GM23338 (cell line): Measurements from ENCODE around the gene CUBN. TPM values are rescaled to one million over a fixed set of nuclear protein-coding genes. Genes with fewer than 3 reads are reported as not detected.

Source experiments
- ATAC-seq: fragments of 200-7000 bp; cut with Tn5 transposase; 3 replicates; pipeline ENCODE4 v1.9.1; 2020
- DNase-seq: peaks from one replicate; pipeline ENCODE4 v3.0.0-alpha.2; 2015; ENCODE audit warnings: low spot score
- H2AFZ ChIP-seq: fragments of 200-600 bp; sonication (generic); 2 replicates; pipeline ENCODE4 v1.8.0; 2016; ENCODE audit warnings: antibody characterized with exemption, mild to moderate bottlenecking, moderate library complexity
- H3F3A ChIP-seq: fragments of 200-600 bp; sonication (generic); replicated peaks from 2 replicates; pipeline ENCODE4 v1.8.0; 2017; ENCODE audit warnings: antibody characterized with exemption, mixed run types, low read depth
- H3K27ac ChIP-seq: fragments of 200-600 bp; sonication (generic); 2 replicates; pipeline ENCODE4 v1.6.1; 2016; ENCODE audit warnings: low read depth
- H3K27me3 ChIP-seq: fragments of 200-600 bp; sonication (generic); 2 replicates; pipeline ENCODE4 v1.8.0; 2016; ENCODE audit warnings: mild to moderate bottlenecking, mixed run types, moderate library complexity; ENCODE audit not compliant: insufficient read depth
- H3K36me3 ChIP-seq: fragments of 200-600 bp; sonication (generic); 2 replicates; pipeline ENCODE4 v1.8.0; 2016; ENCODE audit warnings: mild to moderate bottlenecking; ENCODE audit not compliant: insufficient read depth
- H3K4me1 ChIP-seq: fragments of 200-600 bp; sonication (generic); 2 replicates; pipeline ENCODE4 v1.8.0; 2016; ENCODE audit warnings: mild to moderate bottlenecking, moderate library complexity; ENCODE audit not compliant: insufficient read depth
- H3K4me2 ChIP-seq: fragments of 200-600 bp; sonication (generic); 2 replicates; pipeline ENCODE4 v1.7.1; 2017; ENCODE audit warnings: mixed run types
- H3K4me3 ChIP-seq: fragments of 200-600 bp; sonication (generic); 2 replicates; pipeline ENCODE4 v1.6.1; 2016; ENCODE audit warnings: mixed run types
- H3K79me2 ChIP-seq: fragments of 200-600 bp; sonication (generic); replicated peaks from 2 replicates; pipeline ENCODE4 v1.8.0; 2017; ENCODE audit warnings: mild to moderate bottlenecking; ENCODE audit not compliant: insufficient read depth
- H3K9me2 ChIP-seq: fragments of 200-600 bp; sonication (generic); 2 replicates; pipeline ENCODE4 v1.8.0; 2017; ENCODE audit not compliant: insufficient read depth
- H4K20me1 ChIP-seq: fragments of 200-600 bp; sonication (generic); replicated peaks from 2 replicates; pipeline ENCODE4 v1.8.0; 2017; ENCODE audit warnings: mild to moderate bottlenecking; ENCODE audit not compliant: insufficient read depth
- H3K27ac Mint-ChIP-seq: 2 replicates; pipeline ENCODE4 v1.8.0; 2020; ENCODE audit warnings: inconsistent platforms, mild to moderate bottlenecking, moderate library complexity, mixed read lengths
- H3K27me3 Mint-ChIP-seq: 3 replicates; pipeline ENCODE4 v1.8.0; 2022; ENCODE audit warnings: low read depth, mild to moderate bottlenecking, moderate library complexity, mixed read lengths, inconsistent platforms; ENCODE audit not compliant: insufficient read depth, poor library complexity
- H3K36me3 Mint-ChIP-seq: 3 replicates; pipeline ENCODE4 v1.8.0; 2021; ENCODE audit warnings: low read depth, mild to moderate bottlenecking, inconsistent platforms, moderate library complexity, mixed read lengths
- H3K4me1 Mint-ChIP-seq: 3 replicates; pipeline ENCODE4 v1.8.0; 2020; ENCODE audit warnings: mild to moderate bottlenecking, inconsistent platforms, mixed read lengths
- H3K4me3 Mint-ChIP-seq: 3 replicates; pipeline ENCODE4 v1.8.0; 2021; ENCODE audit warnings: moderate library complexity, mild to moderate bottlenecking, inconsistent platforms, mixed read lengths
- H3K9me3 Mint-ChIP-seq: 3 replicates; pipeline ENCODE4 v1.8.0; 2020; ENCODE audit warnings: moderate library complexity, mild to moderate bottlenecking, inconsistent platforms, mixed read lengths
- CREB1 ChIP-seq: fragments of 250-450 bp; sonication (Bioruptor Pico); IDR thresholded peaks from 2 replicates; pipeline ENCODE4 v1.5.0; 2020; ENCODE audit warnings: low read depth, mild to moderate bottlenecking, moderate library complexity
- EZH2 ChIP-seq: fragments of 200-600 bp; sonication (generic); IDR thresholded peaks from one replicate; pipeline ENCODE4 v1.8.0; 2017; ENCODE audit warnings: antibody characterized with exemption, mild to moderate bottlenecking, low read depth; ENCODE audit not compliant: unreplicated experiment
- EZH2phosphoT487 ChIP-seq: fragments of 200-600 bp; sonication (generic); IDR thresholded peaks from one replicate; pipeline ENCODE4 v1.8.1; 2018; ENCODE audit warnings: antibody characterized with exemption; ENCODE audit not compliant: unreplicated experiment
- JUNB ChIP-seq: IDR thresholded peaks from one replicate; pipeline ENCODE4 v1.6.1; 2016; ENCODE audit warnings: antibody characterized with exemption; ENCODE audit not compliant: unreplicated experiment
- NANOG ChIP-seq: IDR thresholded peaks from 2 replicates; pipeline ENCODE4 v1.6.1; 2016; ENCODE audit warnings: antibody characterized with exemption, borderline replicate concordance
- POLR2AphosphoS5 ChIP-seq: IDR thresholded peaks from 2 replicates; pipeline ENCODE4 v1.6.1; 2016; ENCODE audit warnings: antibody characterized with exemption, low read depth
- STAT1 ChIP-seq: IDR thresholded peaks from one replicate; pipeline ENCODE4 v1.6.1; 2016; ENCODE audit warnings: antibody characterized with exemption; ENCODE audit not compliant: unreplicated experiment
- ZNF114 ChIP-seq: fragments of 250-450 bp; sonication (Bioruptor Pico); IDR thresholded peaks from 2 replicates; pipeline ENCODE4 v1.5.0; 2020; ENCODE audit warnings: mild to moderate bottlenecking, moderate library complexity
- ZNF331 ChIP-seq: fragments of 250-450 bp; sonication (Bioruptor Pico); IDR thresholded peaks from 2 replicates; pipeline ENCODE4 v1.5.0; 2020; ENCODE audit warnings: low read depth, mild to moderate bottlenecking, moderate library complexity
- polyA plus RNA-seq: library from polyadenylated mRNA; unstranded; fragments of >200 nt; fragmentation: Nextera tagmentation; extraction: Ambion mirVana; gene quantifications from 2 replicates; pipeline ENCODE4 v1.2.1, GENCODE V29; 2016
- total RNA-seq: library from RNA; depleted of rRNA; stranded (reverse); fragments of >200 nt; shearing (Covaris generic); gene quantifications from 2 replicates; pipeline ENCODE4 v1.2.3, GENCODE V29; 2014
- TF ChIP-seq, protein P1 (sequence below): IDR thresholded peaks from one replicate; pipeline ENCODE4 v1.6.1; 2018; ENCODE audit warnings: antibody characterized with exemption; ENCODE audit not compliant: unreplicated experiment
- TF ChIP-seq, protein P2 (sequence below): IDR thresholded peaks from 2 replicates; pipeline ENCODE4 v1.6.1; 2016; ENCODE audit warnings: antibody characterized with exemption
- TF ChIP-seq, protein P3 (sequence below), 2 experiments: fragments of 200-600 bp in 1 of 2; sonication (generic) in 1 of 2; conservative IDR thresholded peaks; 2 replicates each; pipeline versions ENCODE4 v1.5.1 to v1.6.1; 2016 to 2017; ENCODE audit warnings: antibody characterized with exemption in 2 of 2, low read depth in 2 of 2, mild to moderate bottlenecking in 2 of 2, moderate library complexity in 1 of 2
- TF ChIP-seq, protein P4 (sequence below): fragments of 250-450 bp; sonication (Bioruptor Pico); IDR thresholded peaks from 2 replicates; pipeline ENCODE4 v1.5.0; 2020; ENCODE audit warnings: mild to moderate bottlenecking, moderate library complexity

CUBN gene
- total and polyA plus RNA-seq, 2 experiments from 2014 or later, result 0.06 to 1.8 TPM

DNA sequence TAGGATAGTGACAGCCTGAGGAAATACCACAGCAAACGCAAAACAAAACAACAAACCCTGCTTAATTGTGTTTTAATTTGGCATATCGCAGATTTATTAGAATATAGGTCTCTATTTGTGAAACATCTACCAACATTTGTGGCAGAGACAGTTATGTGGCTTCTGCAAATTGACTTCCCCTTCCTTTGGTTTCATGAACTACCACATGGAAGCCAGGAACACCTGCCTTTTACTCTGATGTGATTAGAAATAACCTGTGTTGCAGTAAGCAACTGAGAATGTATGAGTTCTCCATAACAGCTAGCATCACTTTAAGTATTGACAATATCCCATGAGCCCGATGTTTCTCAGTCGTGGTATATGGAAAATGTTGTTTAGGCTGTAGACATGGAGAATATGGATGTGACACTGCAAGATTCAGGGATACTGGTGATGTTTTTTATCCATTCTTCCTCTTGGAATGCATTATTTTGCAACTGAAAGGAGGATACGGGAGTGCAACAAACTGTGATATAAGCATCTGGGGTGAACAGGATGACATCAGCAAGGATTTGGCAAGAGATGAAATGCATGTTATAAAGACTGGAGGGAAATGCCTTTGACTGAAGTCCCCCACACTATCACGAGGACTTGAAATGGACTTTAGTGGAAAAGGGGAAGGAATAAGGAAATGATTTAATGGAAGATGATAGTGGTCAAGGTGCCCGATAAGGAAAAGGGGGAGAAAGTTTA lies 95.9 kb downstream of the CUBN start:
- Histone ChIP-seq H3K27me3 (no peaks in the 10 kb centered on the region), H3K79me2 (no peaks in the 10 kb centered on the region), H3K36me3 (no peaks in the 10 kb centered on the region), H3K9me2 (0 out of 2 replicates have a peak, but pooled peaks cover 6% of the 10 kb centered on the region), H3K4me1 (peaks cover 4% of the 10 kb centered on the region; the same call in 1 of the 2 replicates), H3K4me3 (no peak overlapping the region), H2AFZ (no peak overlapping the region), H3K27ac (no peak overlapping the region), H3K4me2 (no peak overlapping the region), H4K20me1 (no peaks in the 10 kb centered on the region), H3F3A (no peaks in the 10 kb centered on the region)
- no peak for TF ChIP-seq EZH2
- no peak for TF ChIP-seq ZNF331 (CRISPR knock-in tag)
- TF ChIP-seq EZH2phosphoT487, result no peak
- TF ChIP-seq, protein P1, sequence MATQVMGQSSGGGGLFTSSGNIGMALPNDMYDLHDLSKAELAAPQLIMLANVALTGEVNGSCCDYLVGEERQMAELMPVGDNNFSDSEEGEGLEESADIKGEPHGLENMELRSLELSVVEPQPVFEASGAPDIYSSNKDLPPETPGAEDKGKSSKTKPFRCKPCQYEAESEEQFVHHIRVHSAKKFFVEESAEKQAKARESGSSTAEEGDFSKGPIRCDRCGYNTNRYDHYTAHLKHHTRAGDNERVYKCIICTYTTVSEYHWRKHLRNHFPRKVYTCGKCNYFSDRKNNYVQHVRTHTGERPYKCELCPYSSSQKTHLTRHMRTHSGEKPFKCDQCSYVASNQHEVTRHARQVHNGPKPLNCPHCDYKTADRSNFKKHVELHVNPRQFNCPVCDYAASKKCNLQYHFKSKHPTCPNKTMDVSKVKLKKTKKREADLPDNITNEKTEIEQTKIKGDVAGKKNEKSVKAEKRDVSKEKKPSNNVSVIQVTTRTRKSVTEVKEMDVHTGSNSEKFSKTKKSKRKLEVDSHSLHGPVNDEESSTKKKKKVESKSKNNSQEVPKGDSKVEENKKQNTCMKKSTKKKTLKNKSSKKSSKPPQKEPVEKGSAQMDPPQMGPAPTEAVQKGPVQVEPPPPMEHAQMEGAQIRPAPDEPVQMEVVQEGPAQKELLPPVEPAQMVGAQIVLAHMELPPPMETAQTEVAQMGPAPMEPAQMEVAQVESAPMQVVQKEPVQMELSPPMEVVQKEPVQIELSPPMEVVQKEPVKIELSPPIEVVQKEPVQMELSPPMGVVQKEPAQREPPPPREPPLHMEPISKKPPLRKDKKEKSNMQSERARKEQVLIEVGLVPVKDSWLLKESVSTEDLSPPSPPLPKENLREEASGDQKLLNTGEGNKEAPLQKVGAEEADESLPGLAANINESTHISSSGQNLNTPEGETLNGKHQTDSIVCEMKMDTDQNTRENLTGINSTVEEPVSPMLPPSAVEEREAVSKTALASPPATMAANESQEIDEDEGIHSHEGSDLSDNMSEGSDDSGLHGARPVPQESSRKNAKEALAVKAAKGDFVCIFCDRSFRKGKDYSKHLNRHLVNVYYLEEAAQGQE, result no peak
- TF ChIP-seq, protein P2, sequence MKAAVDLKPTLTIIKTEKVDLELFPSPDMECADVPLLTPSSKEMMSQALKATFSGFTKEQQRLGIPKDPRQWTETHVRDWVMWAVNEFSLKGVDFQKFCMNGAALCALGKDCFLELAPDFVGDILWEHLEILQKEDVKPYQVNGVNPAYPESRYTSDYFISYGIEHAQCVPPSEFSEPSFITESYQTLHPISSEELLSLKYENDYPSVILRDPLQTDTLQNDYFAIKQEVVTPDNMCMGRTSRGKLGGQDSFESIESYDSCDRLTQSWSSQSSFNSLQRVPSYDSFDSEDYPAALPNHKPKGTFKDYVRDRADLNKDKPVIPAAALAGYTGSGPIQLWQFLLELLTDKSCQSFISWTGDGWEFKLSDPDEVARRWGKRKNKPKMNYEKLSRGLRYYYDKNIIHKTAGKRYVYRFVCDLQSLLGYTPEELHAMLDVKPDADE, result no peak
- TF ChIP-seq CREB1 (CRISPR knock-in tag), result no peak
- TF ChIP-seq JUNB, result no peak
- TF ChIP-seq, protein P3, sequence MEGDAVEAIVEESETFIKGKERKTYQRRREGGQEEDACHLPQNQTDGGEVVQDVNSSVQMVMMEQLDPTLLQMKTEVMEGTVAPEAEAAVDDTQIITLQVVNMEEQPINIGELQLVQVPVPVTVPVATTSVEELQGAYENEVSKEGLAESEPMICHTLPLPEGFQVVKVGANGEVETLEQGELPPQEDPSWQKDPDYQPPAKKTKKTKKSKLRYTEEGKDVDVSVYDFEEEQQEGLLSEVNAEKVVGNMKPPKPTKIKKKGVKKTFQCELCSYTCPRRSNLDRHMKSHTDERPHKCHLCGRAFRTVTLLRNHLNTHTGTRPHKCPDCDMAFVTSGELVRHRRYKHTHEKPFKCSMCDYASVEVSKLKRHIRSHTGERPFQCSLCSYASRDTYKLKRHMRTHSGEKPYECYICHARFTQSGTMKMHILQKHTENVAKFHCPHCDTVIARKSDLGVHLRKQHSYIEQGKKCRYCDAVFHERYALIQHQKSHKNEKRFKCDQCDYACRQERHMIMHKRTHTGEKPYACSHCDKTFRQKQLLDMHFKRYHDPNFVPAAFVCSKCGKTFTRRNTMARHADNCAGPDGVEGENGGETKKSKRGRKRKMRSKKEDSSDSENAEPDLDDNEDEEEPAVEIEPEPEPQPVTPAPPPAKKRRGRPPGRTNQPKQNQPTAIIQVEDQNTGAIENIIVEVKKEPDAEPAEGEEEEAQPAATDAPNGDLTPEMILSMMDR (conservative IDR thresholded peaks at IDR 0.05; ENCODE audit: low read depth in 2 of 2), result no peak
- TF ChIP-seq POLR2AphosphoS5, result no peak
- TF ChIP-seq NANOG, result no peak
- no peak for TF ChIP-seq ZNF114 (CRISPR knock-in tag)
- TF ChIP-seq STAT1, result no peak
- TF ChIP-seq, protein P4, sequence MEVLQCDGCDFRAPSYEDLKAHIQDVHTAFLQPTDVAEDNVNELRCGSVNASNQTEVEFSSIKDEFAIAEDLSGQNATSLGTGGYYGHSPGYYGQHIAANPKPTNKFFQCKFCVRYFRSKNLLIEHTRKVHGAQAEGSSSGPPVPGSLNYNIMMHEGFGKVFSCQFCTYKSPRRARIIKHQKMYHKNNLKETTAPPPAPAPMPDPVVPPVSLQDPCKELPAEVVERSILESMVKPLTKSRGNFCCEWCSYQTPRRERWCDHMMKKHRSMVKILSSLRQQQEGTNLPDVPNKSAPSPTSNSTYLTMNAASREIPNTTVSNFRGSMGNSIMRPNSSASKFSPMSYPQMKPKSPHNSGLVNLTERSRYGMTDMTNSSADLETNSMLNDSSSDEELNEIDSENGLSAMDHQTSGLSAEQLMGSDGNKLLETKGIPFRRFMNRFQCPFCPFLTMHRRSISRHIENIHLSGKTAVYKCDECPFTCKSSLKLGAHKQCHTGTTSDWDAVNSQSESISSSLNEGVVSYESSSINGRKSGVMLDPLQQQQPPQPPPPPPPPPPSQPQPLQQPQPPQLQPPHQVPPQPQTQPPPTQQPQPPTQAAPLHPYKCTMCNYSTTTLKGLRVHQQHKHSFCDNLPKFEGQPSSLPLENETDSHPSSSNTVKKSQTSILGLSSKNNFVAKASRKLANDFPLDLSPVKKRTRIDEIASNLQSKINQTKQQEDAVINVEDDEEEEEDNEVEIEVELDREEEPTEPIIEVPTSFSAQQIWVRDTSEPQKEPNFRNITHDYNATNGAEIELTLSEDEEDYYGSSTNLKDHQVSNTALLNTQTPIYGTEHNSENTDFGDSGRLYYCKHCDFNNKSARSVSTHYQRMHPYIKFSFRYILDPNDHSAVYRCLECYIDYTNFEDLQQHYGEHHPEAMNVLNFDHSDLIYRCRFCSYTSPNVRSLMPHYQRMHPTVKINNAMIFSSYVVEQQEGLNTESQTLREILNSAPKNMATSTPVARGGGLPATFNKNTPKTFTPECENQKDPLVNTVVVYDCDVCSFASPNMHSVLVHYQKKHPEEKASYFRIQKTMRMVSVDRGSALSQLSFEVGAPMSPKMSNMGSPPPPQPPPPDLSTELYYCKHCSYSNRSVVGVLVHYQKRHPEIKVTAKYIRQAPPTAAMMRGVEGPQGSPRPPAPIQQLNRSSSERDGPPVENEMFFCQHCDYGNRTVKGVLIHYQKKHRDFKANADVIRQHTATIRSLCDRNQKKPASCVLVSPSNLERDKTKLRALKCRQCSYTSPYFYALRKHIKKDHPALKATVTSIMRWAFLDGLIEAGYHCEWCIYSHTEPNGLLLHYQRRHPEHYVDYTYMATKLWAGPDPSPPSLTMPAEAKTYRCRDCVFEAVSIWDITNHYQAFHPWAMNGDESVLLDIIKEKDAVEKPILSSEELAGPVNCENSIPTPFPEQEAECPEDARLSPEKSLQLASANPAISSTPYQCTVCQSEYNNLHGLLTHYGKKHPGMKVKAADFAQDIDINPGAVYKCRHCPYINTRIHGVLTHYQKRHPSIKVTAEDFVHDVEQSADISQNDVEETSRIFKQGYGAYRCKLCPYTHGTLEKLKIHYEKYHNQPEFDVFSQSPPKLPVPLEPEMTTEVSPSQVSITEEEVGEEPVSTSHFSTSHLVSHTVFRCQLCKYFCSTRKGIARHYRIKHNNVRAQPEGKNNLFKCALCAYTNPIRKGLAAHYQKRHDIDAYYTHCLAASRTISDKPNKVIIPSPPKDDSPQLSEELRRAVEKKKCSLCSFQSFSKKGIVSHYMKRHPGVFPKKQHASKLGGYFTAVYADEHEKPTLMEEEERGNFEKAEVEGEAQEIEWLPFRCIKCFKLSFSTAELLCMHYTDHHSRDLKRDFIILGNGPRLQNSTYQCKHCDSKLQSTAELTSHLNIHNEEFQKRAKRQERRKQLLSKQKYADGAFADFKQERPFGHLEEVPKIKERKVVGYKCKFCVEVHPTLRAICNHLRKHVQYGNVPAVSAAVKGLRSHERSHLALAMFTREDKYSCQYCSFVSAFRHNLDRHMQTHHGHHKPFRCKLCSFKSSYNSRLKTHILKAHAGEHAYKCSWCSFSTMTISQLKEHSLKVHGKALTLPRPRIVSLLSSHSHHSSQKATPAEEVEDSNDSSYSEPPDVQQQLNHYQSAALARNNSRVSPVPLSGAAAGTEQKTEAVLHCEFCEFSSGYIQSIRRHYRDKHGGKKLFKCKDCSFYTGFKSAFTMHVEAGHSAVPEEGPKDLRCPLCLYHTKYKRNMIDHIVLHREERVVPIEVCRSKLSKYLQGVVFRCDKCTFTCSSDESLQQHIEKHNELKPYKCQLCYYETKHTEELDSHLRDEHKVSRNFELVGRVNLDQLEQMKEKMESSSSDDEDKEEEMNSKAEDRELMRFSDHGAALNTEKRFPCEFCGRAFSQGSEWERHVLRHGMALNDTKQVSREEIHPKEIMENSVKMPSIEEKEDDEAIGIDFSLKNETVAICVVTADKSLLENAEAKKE (CRISPR knock-in tag), result no peak
- no peaks in the 10 kb centered on the region for H3K9me3 Mint-ChIP-seq
- H3K27ac Mint-ChIP-seq, result no peak overlapping the region
- no peak overlapping the region for H3K4me3 Mint-ChIP-seq
- H3K4me1 Mint-ChIP-seq, result peaks cover 10% of the 10 kb centered on the region
- ATAC-seq, result no peak
- no peak for DNase-seq
- H3K27me3 Mint-ChIP-seq, result no peaks in the 10 kb centered on the region
- H3K36me3 Mint-ChIP-seq, result no peaks in the 10 kb centered on the region
